ENCODE measurements around the gene PSRC1. TPM values are rescaled to one million over a fixed set of nuclear protein-coding genes. Genes with fewer than 3 reads are reported as not detected.

PSRC1 gene
- total RNA-seq, 1 experiment from 2014 or later, result 60.4 TPM

DNA sequence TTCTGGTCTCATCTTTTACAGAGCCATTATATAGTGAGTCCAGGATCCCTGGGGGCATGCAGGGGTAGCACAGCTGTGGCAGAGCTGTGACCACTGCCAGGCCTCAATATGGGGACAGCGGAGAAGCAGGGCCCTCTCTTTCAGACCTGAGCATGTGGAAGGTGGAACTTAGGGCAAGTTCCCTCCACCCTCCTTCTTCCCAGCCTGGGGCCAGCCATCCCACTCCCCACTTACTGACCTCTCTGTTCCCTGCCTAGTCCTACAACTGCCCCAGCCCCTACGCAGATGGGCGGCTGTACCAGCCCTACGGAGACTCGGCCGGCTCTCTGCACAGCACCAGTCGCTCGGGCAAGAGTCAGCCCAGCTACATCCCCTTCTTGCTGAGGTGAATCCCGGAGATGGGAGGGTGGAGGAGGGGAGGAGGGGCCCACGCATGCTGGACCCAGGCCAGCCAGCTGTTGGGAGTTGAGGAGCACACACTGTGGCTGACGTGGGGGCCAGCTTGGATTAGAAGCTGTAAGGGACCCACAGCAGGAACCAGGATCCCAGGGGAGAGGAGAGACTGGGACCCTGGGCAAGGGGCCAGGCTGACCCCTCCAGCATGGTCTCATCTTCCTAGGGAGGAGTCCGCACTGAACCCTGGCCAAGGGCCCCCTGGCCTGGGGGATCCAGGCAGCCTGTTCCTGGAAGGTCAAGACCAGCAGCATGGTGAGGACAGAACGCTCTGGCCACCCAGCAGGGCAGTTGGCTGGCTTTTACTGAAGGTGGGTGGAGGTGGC lies 10.7 kb downstream of the PSRC1 start:
- DNase-seq (ENCODE audit: low read depth), result no peak

DNA sequence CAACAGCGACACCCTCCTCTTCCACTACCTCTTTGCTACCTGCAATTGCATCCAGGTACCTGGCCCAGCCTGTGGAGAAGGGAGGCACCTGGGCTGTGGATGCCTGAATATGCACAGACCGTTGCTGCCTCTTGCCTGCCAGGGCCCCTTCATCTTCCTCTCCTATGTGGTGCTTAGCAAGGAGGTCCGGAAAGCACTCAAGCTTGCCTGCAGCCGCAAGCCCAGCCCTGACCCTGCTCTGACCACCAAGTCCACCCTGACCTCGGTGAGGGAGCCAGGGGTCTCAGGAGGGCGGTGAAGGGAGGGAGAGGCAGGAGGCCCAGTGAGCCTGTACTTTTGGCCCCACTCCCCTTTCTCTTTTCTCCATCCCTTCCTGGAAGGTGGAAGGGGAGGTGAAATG lies 11.5 kb downstream of the PSRC1 start:
- no peak for DNase-seq (ENCODE audit: low read depth)

DNA sequence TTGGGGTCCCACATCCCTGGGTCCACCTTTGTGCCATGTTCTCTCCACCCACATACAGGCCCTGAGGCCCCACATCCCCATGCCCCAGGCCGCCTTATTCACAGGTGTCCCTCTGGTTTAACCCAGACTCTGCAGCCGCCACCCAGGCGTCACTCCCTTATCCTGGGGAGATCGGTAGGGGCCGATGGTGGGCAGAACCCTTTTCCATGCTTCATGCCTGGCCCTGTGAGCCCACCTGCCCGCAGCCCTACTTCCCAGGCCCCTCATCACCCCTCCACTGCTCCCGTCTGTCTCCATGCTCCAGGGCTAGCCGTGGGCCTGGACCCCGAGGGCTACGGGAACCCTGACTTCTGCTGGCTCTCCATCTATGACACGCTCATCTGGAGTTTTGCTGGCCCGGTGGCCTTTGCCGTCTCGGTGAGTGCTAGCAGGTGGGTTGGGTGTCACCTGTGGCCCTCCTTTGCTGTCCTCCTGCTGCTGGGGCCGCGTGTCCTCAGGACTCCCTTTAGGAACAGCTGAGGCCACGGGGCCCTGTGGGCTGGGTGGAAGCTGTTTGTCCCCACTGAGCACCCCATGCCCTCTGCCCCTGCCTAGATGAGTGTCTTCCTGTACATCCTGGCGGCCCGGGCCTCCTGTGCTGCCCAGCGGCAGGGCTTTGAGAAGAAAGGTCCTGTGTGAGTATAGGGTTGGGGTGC lies 12.2 kb downstream of the PSRC1 start:
- DNase-seq (ENCODE audit: low read depth), result no peak

DNA sequence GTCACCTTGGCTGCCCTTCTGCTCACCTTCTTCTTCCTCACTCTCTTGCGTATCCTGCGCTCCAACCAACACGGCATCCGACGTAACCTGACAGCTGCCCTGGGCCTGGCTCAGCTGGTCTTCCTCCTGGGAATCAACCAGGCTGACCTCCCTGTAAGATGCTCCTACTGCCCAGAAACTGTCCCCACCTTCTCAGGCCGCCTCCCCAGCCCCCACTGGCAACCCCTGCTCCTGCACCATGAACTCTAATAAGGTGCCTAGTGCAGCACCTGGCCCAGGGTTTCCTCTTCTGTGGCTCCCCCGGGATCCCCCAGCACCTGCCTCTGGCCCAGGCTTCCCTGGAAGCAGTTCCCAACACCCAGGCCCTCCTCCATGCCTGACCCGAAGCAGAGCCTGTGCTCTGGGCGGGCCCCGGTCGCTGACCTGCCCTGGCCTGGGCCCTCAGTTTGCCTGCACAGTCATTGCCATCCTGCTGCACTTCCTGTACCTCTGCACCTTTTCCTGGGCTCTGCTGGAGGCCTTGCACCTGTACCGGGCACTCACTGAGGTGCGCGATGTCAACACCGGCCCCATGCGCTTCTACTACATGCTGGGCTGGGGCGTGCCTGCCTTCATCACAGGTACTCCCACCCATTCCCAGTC lies 12.8 kb downstream of the PSRC1 start:
- DNase-seq (ENCODE audit: low read depth), result no peak

DNA sequence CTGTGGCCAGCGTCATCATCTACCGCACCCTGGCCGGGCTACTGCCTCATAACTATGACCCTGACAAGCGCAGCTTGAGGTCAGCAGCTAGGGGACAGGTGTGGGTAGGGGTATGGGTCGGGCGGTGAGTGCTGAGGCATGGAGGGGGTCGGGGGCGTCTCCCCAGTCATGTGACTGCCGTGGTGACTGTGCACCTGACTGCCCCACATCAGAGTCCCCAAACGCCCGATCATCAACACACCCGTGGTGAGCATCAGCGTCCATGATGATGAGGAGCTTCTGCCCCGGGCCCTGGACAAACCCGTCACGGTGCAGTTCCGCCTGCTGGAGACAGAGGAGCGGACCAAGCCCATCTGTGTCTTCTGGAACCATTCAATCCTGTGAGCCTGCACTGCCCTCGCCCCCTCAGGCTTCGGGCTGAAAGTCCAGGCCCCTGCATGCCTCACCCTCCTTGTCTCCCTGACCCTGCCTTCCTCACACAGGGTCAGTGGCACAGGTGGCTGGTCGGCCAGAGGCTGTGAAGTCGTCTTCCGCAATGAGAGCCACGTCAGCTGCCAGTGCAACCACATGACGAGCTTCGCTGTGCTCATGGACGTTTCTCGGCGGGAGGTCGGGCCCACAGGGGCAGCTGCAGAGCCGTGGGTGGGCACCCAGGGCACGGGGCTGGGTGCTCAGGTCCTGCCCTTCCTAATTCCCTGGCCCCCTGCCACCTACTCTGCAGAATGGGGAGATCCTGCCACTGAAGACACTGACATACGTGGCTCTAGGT lies 13.5 kb downstream of the PSRC1 start:
- no peak for DNase-seq (ENCODE audit: low read depth)

DNA sequence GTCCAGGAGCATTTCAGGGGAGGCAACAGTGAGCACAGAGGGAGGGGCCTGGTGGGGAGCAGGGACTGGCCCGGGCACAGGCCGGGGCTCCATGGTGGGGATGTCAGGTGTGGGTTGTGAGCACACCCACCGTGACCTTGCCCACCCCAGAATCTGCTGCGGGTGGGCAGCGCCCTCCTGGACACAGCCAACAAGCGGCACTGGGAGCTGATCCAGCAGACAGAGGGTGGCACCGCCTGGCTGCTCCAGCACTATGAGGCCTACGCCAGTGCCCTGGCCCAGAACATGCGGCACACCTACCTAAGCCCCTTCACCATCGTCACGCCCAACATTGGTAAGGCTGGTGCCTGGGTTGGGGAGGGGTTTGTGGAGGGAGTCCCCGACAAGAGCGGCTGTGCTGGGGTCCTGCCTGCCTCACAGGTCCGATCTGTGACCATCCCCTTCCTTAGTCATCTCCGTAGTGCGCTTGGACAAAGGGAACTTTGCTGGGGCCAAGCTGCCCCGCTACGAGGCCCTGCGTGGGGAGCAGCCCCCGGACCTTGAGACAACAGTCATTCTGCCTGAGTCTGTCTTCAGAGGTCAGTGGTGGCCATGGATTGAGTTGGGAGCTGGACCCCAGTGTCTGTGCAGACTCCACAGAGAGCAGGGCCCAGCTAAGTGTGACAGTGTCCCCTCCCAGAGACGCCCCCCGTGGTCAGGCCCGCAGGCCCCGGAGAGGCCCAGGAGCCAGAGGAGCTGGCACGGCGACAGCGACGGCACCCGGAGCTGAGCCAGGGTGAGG lies 14.3 kb downstream of the PSRC1 start:
- DNase-seq (ENCODE audit: low read depth), result no peak

DNA sequence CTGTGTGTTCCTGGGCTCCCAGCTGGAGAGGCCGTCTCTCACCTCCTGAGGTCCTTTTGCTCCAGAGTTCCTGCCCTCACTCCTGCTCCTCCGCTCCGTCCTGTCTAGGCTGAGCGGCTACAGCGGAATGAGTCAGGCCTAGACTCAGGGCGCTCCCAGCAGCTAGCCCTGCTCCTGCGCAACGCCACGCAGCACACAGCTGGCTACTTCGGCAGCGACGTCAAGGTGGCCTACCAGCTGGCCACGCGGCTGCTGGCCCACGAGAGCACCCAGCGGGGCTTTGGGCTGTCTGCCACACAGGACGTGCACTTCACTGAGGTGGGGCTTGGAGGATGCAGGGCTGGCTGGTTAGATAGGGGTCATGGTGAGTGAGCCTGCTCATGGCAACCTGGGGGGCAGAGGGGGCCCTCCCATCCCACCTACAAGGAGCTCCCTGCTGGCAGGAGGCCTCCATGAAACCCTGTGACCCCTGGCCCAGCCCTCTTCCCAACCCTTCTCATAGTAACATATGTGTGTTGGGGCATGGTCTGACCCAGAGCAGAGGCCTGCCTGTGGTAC lies 15.1 kb downstream of the PSRC1 start:
- DNase-seq (ENCODE audit: low read depth), result no peak

DNA sequence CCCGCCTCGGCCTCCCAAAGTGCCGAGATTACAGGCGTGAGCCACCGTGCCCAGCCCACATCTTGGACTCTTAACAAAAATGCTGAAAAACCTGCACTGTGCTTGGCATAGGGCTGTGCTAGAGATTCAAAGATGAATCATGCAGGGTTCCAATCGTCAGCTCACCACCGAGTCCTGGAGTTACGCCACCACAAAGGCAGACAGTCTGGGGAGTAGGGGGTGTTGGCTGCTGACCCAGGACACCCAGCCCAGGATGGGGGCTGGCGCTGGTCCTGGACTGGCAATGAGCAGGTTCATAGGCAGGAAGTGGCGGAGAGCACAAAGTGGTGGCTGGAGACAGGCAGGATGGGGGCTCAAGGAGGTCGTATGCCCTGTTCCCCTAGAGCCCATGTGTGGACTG lies 16.0 kb downstream of the PSRC1 start:
- peak; percentile 36 for DNase-seq (ENCODE audit: low read depth)

DNA sequence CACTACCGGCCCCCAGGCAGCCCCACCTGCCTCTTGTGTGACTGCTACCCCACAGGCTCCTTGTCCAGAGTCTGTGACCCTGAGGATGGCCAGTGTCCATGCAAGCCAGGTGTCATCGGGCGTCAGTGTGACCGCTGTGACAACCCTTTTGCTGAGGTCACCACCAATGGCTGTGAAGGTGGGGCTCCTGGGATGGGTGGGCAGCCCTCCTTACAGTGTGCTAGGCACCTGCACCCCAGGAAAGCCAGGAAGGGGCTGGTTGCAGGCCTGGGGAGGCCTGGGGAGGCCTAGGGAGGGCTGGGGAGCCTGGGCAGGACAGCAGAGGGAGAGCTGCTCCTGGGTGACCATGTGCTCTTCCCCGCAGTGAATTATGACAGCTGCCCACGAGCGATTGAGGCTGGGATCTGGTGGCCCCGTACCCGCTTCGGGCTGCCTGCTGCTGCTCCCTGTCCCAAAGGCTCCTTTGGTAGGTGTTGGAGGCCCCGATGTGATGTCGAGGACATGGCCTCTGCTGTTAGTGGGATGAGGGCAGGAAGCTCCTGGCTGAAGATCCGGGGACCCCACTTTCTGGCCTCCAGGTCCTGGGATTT lies 17.1 kb downstream of the PSRC1 start:
- no peak for DNase-seq (ENCODE audit: low read depth)

DNA sequence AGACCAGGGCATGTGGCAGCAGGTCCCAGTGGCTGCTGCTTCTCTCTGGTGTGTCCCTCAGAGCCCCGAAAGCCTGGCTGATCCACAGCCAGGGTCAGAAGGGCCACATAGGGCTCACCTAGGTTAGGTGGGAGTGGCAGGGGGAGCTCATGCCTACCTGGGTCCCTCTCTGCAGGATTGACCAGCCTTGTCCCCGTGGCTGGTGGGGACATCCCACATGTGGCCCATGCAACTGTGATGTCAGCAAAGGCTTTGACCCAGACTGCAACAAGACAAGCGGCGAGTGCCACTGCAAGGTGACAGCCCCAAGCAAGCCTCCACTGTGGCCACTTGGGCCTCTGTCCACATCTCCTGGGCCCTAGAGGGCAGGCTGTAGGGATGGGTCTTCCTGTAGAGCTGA lies 17.9 kb downstream of the PSRC1 start:
- no peak for DNase-seq (ENCODE audit: low read depth)

DNA sequence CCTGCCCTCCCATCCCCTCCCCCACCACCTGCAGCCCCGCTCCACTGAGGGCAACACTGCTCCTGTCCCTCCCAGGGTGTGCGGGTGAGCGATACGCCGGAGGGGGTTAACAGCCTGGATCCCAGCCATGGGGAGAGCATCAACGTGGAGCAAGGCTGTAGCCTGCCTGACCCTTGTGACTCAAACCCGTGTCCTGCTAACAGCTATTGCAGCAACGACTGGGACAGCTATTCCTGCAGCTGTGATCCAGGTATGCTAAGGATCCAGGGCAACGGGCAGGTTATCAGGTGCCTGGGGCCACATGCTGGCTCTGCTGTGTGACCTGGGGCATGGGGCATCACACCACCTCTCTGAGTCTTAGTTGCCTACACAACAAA lies 18.6 kb downstream of the PSRC1 start:
- no peak for DNase-seq (ENCODE audit: low read depth)

DNA sequence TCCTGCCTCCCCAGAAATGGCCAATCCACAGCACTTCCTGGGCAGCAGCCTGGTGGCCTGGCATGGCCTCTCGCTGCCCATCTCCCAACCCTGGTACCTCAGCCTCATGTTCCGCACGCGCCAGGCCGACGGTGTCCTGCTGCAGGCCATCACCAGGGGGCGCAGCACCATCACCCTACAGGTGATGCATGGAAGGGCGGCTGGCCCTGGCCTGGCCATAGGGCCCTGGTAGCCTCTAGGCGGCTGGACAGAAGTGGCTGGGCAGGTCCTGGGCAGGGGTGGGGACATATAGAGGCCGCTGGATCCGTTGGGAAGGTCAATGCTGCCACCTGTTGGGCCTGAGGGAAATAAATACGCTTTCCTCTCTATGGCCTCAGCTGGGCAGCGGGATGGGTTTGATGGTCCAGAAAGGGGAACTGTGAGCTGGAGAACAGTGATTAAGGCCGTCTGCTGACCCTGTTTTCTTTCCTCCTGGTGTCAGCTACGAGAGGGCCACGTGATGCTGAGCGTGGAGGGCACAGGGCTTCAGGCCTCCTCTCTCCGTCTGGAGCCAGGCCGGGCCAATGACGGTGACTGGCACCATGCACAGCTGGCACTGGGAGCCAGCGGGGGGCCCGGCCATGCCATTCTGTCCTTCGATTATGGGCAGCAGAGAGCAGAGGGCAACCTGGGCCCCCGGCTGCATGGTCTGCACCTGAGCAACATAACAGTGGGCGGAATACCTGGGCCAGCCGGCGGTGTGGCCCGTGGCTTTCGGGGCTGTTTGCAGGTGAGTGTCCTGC lies 19.2 kb downstream of the PSRC1 start:
- DNase-seq (ENCODE audit: low read depth), result peak; percentile 66

DNA sequence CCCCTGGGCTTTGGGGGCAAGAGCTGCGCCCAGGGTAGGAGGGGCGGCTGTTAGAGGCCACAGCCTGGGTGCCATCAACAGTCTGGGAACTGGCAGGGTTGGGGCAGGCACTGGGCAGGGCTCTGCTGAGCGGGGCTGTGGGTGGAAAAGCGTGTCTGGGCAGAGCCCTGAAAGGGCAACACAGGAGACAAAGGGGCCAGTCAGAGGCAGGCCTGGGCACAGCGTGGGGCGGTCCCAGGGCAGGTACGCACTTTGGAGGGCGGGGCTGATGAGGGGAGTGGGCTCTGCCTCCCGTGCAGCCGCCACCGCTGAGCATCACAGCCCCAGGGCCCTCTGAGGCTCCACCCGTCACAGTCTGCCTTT lies 19.7 kb downstream of the PSRC1 start:
- no peak for DNase-seq (ENCODE audit: low read depth)

DNA sequence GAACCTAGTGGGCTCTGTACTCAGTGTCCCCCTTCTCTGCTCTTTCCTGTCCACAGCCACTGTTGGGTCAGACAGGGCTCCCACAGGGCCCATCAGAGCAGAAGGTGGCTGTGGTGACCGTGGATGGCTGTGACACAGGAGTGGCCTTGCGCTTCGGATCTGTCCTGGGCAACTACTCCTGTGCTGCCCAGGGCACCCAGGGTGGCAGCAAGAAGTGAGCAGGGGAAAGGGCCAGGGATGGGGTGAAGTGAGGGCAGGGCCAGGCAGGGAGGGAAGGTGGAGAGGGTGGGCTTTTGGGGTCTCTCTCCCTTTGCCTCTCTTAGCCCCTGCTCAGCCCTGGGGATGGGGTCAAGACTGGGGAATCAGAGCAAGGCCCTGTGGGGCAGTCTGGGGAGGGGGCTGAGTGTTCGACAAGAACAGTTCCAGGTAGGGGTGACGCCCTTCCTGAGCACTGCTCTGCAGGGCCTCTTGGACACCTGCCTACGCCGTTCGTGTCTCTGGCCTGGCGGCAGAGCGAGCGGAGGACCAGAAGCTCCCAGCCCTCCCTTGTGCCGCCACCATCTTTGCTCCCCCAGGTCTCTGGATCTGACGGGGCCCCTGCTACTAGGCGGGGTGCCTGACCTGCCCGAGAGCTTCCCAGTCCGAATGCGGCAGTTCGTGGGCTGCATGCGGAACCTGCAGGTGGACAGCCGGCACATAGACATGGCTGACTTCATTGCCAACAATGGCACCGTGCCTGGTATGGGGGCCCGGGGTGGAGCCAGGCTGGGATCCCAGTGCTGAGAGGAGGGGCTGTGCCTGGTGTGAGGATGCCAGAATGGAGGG lies 20.5 kb downstream of the PSRC1 start:
- DNase-seq (ENCODE audit: low read depth), result no peak

DNA sequence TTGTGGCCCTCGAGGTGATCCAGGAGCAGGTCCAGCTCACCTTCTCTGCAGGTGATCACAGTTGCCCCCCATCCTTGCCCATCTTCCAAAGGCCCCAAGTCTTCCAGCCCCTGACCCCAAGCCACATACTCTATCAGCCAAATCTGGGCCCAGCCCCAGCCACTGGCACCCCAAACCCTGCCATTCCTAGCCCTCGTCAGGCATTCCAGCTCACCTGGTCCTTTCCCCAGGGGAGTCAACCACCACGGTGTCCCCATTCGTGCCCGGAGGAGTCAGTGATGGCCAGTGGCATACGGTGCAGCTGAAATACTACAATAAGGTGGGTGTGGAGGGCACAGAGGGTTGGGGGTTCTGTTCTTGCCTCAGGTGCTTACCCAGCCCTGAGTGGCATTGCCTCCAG lies 21.4 kb downstream of the PSRC1 start:
- no peak for DNase-seq (ENCODE audit: low read depth)

DNA sequence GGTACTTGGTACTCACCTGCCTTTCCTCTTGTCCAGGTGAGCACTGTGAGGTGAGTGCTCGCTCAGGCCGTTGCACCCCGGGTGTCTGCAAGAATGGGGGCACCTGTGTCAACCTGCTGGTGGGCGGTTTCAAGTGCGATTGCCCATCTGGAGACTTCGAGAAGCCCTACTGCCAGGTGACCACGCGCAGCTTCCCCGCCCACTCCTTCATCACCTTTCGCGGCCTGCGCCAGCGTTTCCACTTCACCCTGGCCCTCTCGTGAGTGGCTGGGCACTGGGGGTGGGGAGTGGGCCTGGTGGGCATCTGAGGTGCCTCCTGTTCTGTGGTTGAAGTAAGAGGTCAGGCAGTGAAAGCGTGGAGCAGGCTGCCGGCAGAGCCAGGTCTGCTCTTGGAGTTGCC lies 21.9 kb downstream of the PSRC1 start:
- DNase-seq (ENCODE audit: low read depth), result no peak

DNA sequence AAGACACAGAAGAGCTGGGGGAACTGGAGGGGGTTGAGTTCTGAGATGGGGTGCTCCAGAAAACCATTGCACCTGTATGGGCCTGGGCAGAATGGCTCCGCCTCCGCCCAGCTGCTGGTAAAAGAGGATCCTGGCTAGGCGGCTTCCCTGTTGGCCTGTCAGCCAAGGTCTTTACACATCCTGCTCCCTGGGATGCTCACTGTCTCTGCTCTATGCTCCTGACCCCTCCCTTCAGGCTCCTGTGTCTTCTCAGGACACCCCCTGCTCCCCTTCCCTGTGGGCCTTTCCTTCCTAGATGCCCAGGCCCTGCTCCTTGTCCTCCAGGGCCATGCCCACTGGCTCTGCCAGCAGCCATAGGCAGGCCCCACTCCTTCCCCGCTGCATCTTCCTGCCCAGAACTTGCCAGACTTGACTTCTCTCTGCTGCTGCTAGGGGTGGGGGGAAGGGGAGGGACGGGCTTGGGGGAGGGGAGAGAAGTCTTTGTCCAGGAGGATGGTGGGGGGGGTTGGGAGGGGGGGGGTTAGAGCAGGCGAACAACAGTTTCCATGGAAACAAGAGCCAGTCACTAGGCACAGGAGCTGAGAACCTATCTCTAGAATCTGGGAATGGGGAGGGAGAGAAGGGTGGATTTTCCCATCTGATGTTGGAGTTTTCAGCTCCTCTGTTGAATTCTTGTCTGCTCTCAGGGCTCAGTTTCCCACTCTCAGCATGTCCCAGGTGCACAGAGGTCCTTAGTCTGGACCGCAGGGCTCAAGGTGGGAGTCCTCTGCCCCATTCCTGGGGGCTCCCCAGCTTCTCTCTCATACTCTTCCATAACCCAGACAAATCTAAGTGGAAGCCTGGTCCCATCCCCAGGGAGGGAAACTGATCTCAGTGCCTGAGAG lies 23.0 kb downstream of the PSRC1 start:
- DNase-seq (ENCODE audit: low read depth), result no peak

All from LHCN-M2 (cell line).